Measurements from ENCODE around the gene ENPEP. TPM values are rescaled to one million over a fixed set of nuclear protein-coding genes. Genes with fewer than 3 reads are reported as not detected.
"Not testable (repeated sequence)": the region's sequence is repeated elsewhere in the genome, so short reads cannot be mapped to it uniquely, and the experiment has no call there.

The ENPEP gene, protein sequence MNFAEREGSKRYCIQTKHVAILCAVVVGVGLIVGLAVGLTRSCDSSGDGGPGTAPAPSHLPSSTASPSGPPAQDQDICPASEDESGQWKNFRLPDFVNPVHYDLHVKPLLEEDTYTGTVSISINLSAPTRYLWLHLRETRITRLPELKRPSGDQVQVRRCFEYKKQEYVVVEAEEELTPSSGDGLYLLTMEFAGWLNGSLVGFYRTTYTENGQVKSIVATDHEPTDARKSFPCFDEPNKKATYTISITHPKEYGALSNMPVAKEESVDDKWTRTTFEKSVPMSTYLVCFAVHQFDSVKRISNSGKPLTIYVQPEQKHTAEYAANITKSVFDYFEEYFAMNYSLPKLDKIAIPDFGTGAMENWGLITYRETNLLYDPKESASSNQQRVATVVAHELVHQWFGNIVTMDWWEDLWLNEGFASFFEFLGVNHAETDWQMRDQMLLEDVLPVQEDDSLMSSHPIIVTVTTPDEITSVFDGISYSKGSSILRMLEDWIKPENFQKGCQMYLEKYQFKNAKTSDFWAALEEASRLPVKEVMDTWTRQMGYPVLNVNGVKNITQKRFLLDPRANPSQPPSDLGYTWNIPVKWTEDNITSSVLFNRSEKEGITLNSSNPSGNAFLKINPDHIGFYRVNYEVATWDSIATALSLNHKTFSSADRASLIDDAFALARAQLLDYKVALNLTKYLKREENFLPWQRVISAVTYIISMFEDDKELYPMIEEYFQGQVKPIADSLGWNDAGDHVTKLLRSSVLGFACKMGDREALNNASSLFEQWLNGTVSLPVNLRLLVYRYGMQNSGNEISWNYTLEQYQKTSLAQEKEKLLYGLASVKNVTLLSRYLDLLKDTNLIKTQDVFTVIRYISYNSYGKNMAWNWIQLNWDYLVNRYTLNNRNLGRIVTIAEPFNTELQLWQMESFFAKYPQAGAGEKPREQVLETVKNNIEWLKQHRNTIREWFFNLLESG
- 1 to 10 TPM; 2.5 to 6.8 (median 3.3) TPM for total RNA-seq
- 2.6 TPM for polyA plus RNA-seq
- long read RNA-seq, donor 1, full-length matches to known transcripts: 6 of 8 reads
- long read RNA-seq, donor 1, partial matches to known transcripts: 0 of 8 reads
- long read RNA-seq, donor 1, other reads (novel, unspliced or antisense): 2 of 8 reads
- long read RNA-seq, donor 2: 0 reads
- long read RNA-seq, donor 3, full-length matches to known transcripts: 22 of 28 reads
- long read RNA-seq, donor 3, partial matches to known transcripts: 5 of 28 reads
- long read RNA-seq, donor 3, other reads (novel, unspliced or antisense): 1 of 28 reads
- long read RNA-seq, donor 4, full-length matches to known transcripts: 4 of 4 reads
- long read RNA-seq, donor 4, partial matches to known transcripts: 0 of 4 reads
- long read RNA-seq, donor 4, other reads (novel, unspliced or antisense): 0 of 4 reads

DNA sequence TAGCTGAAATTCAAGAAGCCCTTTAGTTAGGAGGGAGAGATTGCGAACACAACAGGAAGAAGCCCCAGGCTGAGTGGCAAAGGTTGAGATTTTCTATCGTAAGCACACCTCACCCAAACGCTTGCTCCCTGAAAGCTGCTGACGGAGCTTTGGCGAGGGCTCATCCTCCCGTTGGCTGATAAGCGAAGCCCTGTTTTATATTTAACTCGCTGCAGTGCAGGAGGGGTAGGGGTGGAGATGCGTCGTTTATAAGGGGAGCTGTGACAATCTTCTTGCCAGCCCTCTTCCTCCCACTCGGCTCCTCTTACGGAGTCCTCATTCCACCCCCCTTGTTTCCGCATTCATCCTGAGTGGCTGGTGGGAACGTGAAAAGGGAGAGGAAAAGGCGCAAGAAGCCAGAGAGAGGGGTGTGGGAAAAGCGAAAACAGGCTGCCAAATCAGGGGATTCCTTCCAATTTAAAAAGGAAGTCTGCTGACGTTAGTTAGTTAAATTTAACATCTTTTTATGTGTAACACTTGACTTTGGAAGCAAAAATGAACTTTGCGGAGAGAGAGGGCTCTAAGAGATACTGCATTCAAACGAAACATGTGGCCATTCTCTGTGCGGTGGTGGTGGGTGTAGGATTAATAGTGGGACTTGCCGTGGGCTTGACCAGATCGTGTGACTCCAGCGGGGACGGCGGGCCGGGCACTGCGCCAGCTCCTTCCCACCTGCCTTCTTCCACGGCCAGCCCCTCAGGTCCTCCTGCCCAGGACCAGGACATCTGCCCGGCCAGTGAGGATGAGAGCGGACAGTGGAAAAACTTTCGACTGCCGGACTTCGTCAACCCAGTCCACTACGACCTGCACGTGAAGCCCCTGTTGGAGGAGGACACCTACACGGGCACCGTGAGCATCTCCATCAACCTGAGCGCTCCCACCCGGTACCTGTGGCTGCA, at the start of gene ENPEP:
ENPEP (plus strand) TSS at position 275 of the 938 bp plus-strand sequence; CDS start at position 535, 260 bp downstream.
- H3K4me3 ChIP-seq (ENCODE audit: low read length): peak within 1 kb of the TSS; percentile 47
- H3K27me3 ChIP-seq (ENCODE audit: control insufficient read depth, insufficient read depth): no peaks in the 10 kb centered on the region
- H3K4me1 ChIP-seq (ENCODE audit: control insufficient read depth, insufficient read depth, low read length): no peaks in the 10 kb centered on the region
- intact Hi-C loops (cut with DNase I): no loop called here
- WGBS: 26% methylated on average over 39 of the region's 39 CpGs
- peak; percentile 85 to 92 for ATAC-seq
- no peaks in the 10 kb centered on the region for H3K9me3 ChIP-seq (ENCODE audit: control insufficient read depth, low read length)
- H3K27ac ChIP-seq (ENCODE audit: low read length): peak within 1 kb of the TSS; percentile 25
- peak; percentile 49 to 76 (median 64) for DNase-seq

DNA sequence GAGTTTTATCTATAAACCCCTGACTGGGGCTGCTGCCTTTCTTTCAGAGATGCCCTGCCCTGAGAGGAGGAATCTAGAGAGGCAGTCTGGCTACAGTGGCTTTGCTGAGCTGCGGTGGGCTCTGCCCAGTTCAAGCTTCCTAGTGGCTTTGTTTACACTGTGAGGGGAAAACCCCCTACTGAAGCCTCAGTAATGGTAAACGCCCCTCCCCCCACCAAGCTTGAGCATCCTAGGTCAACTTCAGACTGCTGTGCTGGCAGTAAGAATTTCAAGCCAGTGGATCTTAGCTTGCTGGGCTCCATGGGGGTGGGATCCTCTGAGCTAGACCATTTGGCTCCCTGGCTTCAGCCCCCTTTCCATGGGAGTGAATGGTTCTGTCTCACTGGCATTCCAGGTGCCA, 44.1 kb upstream of the ENPEP start:
- intact Hi-C loops (cut with DNase I); DNase-seq; H3K9me3 ChIP-seq (ENCODE audit: control insufficient read depth, low read length); H3K4me3 ChIP-seq (ENCODE audit: low read length); ATAC-seq; H3K27me3 ChIP-seq (ENCODE audit: control insufficient read depth, insufficient read depth); H3K4me1 ChIP-seq (ENCODE audit: control insufficient read depth, insufficient read depth, low read length); H3K27ac ChIP-seq (ENCODE audit: low read length): not testable (repeated sequence)
- 62% methylated on average over 2 of the region's 2 CpGs for WGBS

DNA sequence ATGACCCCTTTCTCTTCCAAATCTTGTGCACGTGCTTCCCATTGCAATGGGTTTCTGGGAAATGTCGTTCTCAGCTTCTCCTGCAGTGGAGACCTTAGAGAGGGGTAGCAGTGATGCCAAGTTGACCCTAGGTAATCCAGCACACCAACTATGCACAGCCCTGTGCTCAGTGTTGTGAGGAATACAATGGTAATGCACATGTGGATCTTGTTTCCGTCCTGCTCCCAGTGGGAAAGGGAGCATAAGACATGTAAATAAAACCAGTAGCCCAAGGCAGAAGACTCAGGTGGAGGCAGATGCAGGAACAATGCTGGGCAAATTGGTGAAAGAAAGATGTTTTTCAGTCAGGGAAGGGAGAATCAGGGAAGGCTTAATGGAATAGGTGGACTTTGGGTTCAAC, 38.7 kb upstream of the ENPEP start:
- H3K4me3 ChIP-seq (ENCODE audit: low read length); intact Hi-C loops (cut with DNase I); ATAC-seq; H3K4me1 ChIP-seq (ENCODE audit: control insufficient read depth, insufficient read depth, low read length); DNase-seq; H3K27ac ChIP-seq (ENCODE audit: low read length); H3K9me3 ChIP-seq (ENCODE audit: control insufficient read depth, low read length); H3K27me3 ChIP-seq (ENCODE audit: control insufficient read depth, insufficient read depth): not testable (repeated sequence)
- 68% methylated on average over 3 of the region's 3 CpGs for WGBS

DNA sequence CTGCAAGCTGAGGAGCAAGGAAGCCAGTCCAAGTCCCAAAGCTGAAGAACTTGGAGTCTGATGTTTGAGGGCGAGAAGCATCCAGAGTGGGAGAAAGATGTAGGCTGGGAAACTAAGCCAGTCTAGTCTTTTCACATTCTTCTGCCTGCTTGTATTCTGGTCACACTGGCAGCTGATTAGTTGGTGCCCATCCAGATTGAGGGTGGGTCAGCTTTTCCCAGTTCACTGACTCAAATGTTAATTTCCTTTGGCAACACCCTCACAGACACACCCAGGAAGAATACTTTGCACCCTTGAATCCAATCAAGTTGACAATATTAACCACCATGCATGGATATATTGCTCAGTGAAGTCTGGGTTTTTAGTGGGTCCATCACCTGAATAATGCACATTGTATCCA, 36.7 kb upstream of the ENPEP start:
- ATAC-seq; H3K27ac ChIP-seq (ENCODE audit: low read length); H3K27me3 ChIP-seq (ENCODE audit: control insufficient read depth, insufficient read depth); DNase-seq; H3K9me3 ChIP-seq (ENCODE audit: control insufficient read depth, low read length); H3K4me3 ChIP-seq (ENCODE audit: low read length); intact Hi-C loops (cut with DNase I); H3K4me1 ChIP-seq (ENCODE audit: control insufficient read depth, insufficient read depth, low read length): not testable (repeated sequence)
- 88% methylated on average over 1 of the region's 1 CpG for whole genome bisulfite sequencing

DNA sequence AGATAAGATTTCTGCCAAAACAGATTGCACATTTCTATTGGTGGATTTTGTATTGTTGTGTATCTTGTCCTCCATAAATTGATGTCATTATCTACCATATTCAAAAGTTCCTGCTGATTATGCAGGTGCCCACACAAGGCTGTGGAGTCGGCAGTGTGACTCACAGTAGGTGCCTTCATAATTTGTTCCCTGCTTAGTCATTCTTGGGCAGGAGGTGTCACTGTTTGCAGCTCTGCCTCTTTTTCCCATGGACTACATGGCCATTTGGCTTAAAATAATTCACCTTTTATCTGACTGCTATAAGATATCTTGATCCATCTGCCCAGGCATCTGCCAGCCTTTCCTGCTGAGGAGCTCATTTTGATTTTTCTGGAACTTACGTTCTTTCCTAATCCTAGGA, 33.6 kb upstream of the ENPEP start:
- 60% methylated on average over 2 of the region's 2 CpGs for WGBS
- DNase-seq: no peak
- ATAC-seq: no peak
- Histone ChIP-seq H3K27me3 (ENCODE audit: control insufficient read depth, insufficient read depth) (no peaks in the 10 kb centered on the region), H3K4me1 (ENCODE audit: control insufficient read depth, insufficient read depth, low read length) (no peaks in the 10 kb centered on the region), H3K4me3 (ENCODE audit: low read length) (no peak overlapping the region), H3K9me3 (ENCODE audit: control insufficient read depth, low read length) (no peaks in the 10 kb centered on the region), H3K27ac (ENCODE audit: low read length) (no peak overlapping the region)
- intact Hi-C loops (cut with DNase I): no loop called here

DNA sequence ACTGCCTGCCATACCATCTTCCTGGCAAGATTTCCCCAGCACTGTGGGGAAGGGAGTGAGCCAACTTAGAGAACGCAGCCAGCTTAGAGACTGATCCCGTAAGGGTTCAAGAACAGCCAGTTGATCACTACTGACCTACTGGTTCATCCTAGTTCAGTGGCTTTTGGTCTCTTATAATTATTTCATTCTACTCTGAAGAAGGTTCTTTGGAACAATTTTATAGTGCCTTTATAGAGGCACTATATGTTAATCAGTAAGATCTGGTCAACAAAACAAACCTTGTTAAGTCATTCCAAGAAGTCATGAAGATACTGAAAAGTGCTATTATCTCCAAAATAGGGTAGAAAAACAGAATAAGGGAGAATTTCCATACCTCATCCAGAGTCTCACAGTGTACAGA, 33.2 kb upstream of the ENPEP start:
- Histone ChIP-seq H3K4me3 (ENCODE audit: low read length) (no peak overlapping the region), H3K9me3 (ENCODE audit: control insufficient read depth, low read length) (no peaks in the 10 kb centered on the region), H3K27me3 (ENCODE audit: control insufficient read depth, insufficient read depth) (no peaks in the 10 kb centered on the region), H3K27ac (ENCODE audit: low read length) (no peak overlapping the region), H3K4me1 (ENCODE audit: control insufficient read depth, insufficient read depth, low read length) (no peaks in the 10 kb centered on the region)
- WGBS: 90% methylated on average over 2 of the region's 2 CpGs
- ATAC-seq (no peak), DNase-seq (no peak)
- intact Hi-C loops (cut with DNase I): no loop called here

DNA sequence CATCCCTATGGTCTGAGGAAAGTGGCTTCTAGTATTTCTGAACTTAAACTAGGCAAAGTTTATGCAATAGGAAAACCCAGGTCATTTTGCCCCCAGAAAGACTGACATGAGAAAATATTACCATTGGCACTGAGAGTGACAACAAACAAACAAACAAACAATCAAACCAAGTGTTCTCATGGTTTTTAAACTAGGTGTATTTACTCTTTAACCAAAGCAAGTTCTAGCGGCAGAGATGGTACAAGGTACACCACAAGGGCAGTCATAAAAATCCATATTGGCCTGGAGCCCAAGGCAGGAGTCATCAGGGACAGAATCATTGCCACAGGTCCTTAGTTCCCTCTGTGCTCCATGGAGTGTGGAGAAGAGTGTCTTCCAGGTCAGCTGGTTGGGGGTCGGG, 26.0 kb upstream of the ENPEP start:
- intact Hi-C loops (cut with DNase I): no loop called here
- Histone ChIP-seq H3K4me3 (ENCODE audit: low read length) (no peak overlapping the region), H3K4me1 (ENCODE audit: control insufficient read depth, insufficient read depth, low read length) (no peaks in the 10 kb centered on the region), H3K9me3 (ENCODE audit: control insufficient read depth, low read length) (no peaks in the 10 kb centered on the region), H3K27me3 (ENCODE audit: control insufficient read depth, insufficient read depth) (no peaks in the 10 kb centered on the region), H3K27ac (ENCODE audit: low read length) (no peak overlapping the region)
- DNase-seq (no peak), ATAC-seq (no peak)
- 89% methylated on average over 2 of the region's 2 CpGs for WGBS

DNA sequence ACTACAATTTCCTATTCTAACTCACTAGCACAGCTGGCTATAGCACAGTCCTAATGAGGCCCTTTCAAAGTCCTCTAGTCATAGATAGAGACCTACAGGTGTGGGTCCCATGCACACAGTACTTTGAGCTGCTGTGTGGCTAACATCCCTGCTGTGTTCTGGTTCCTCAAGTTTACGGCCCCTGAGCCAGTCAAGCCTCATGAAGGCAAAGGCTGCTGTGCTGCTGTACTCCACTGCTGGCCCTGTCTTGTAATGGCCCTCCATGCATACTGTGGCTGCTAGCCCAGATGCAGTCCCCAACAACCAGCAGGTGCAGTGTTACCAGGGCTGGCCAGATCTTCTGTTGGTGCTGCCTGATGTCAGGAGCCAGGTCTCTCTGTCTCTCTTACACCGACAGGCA, 23.4 kb upstream of the ENPEP start:
- WGBS: 87% methylated on average over 2 of the region's 2 CpGs
- no peaks in the 10 kb centered on the region for H3K27me3 ChIP-seq (ENCODE audit: control insufficient read depth, insufficient read depth)
- H3K27ac ChIP-seq (ENCODE audit: low read length): no peak overlapping the region

DNA sequence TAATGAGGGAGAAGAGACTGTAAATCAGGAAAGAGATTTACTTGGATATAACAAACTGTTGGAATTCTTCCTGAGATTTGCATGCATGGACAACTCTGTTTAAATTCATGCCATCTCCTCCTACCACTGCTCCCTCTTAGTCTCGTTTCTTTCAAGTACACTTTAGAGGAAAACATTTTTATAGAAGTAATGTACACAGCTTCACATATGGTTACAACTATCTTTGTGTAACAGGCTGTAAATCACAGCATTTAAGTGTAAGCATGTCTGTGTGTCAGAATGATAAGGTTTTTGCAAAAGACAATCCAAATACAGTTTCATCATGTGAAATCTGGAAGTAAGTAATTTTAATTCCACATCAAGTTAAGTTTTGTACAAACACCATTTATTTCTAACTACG, 21.5 kb upstream of the ENPEP start:
- no peaks in the 10 kb centered on the region for H3K9me3 ChIP-seq (ENCODE audit: control insufficient read depth, low read length)
- intact Hi-C loops (cut with DNase I): no loop called here
- no peaks in the 10 kb centered on the region for H3K4me1 ChIP-seq (ENCODE audit: control insufficient read depth, insufficient read depth, low read length)
- H3K27me3 ChIP-seq (ENCODE audit: control insufficient read depth, insufficient read depth): no peaks in the 10 kb centered on the region
- no peak overlapping the region for H3K27ac ChIP-seq (ENCODE audit: low read length)
- no peak overlapping the region for H3K4me3 ChIP-seq (ENCODE audit: low read length)
- no peak for ATAC-seq
- WGBS: 43% methylated on average over 2 of the region's 2 CpGs
- no peak for DNase-seq

More for the DNA sequence above, 23.4 kb upstream of the ENPEP start:
- no peak for ATAC-seq
- Histone ChIP-seq H3K4me1 (ENCODE audit: control insufficient read depth, insufficient read depth, low read length) (no peaks in the 10 kb centered on the region), H3K9me3 (ENCODE audit: control insufficient read depth, low read length) (no peaks in the 10 kb centered on the region), H3K4me3 (ENCODE audit: low read length) (no peak overlapping the region)
- no peak for DNase-seq
- intact Hi-C loops (cut with DNase I): no loop called here
